WERI-Rb-1 (cell line): ENCODE results near the gene C1R.

Experiments
- DNase-seq: peaks from one replicate; pipeline ENCODE4 v3.0.0-alpha.2; 2020
- H3K27ac ChIP-seq: fragments of 250-450 bp; sonication (Bioruptor Pico); 2 replicates; pipeline ENCODE4 v1.5.1; 2020; ENCODE audit warnings: mild to moderate bottlenecking, moderate library complexity
- H3K27me3 ChIP-seq: fragments of 250-450 bp; sonication (Bioruptor Pico); 2 replicates; pipeline ENCODE4 v1.5.1; 2021; ENCODE audit warnings: mild to moderate bottlenecking, low read depth, moderate library complexity; ENCODE audit not compliant: insufficient read depth, severe bottlenecking
- H3K36me3 ChIP-seq: fragments of 250-450 bp; sonication (Bioruptor Pico); 2 replicates; pipeline ENCODE4 v1.5.1; 2020; ENCODE audit warnings: mild to moderate bottlenecking, moderate library complexity
- H3K4me3 ChIP-seq: 2 replicates; pipeline ENCODE4 v1.5.1; 2011; ENCODE audit warnings: low read depth, mild to moderate bottlenecking, control low read depth, low read length
- H3K9me3 ChIP-seq: fragments of 250-450 bp; sonication (Bioruptor Pico); 2 replicates; pipeline ENCODE4 v1.5.1; 2021; ENCODE audit warnings: mild to moderate bottlenecking, moderate library complexity; ENCODE audit not compliant: severe bottlenecking
- CTCF ChIP-seq: IDR thresholded peaks from 2 replicates; pipeline ENCODE4 v1.5.1; 2011; ENCODE audit warnings: low read depth, mild to moderate bottlenecking, control low read depth, inconsistent platforms, low read length

The C1R gene

GRCh38 chr12:7064516-7064915 is 27.7 kb downstream of the C1R start:
- no peak overlapping the region for H3K4me3 ChIP-seq
- H3K27ac ChIP-seq = no peak overlapping the region
- no peak for TF ChIP-seq CTCF
- no peak for DNase-seq
- no peaks in the 10 kb centered on the region for H3K27me3 ChIP-seq
- no peaks in the 10 kb centered on the region for H3K9me3 ChIP-seq
- H3K36me3 ChIP-seq = no peaks in the 10 kb centered on the region

GRCh38 chr12:7061596-7061995 is 30.6 kb downstream of the C1R start:
- H3K9me3 ChIP-seq = no peaks in the 10 kb centered on the region
- no peak overlapping the region for H3K4me3 ChIP-seq
- no peaks in the 10 kb centered on the region for H3K36me3 ChIP-seq
- TF ChIP-seq CTCF = no peak
- no peak for DNase-seq
- H3K27ac ChIP-seq = no peak overlapping the region
- H3K27me3 ChIP-seq = no peaks in the 10 kb centered on the region

GRCh38 chr12:7061138-7061537 is 31.1 kb downstream of the C1R start:
- Histone ChIP-seq H3K4me3 (no peak overlapping the region), H3K9me3 (no peaks in the 10 kb centered on the region), H3K27ac (no peak overlapping the region), H3K27me3 (no peaks in the 10 kb centered on the region), H3K36me3 (no peaks in the 10 kb centered on the region)
- no peak for DNase-seq
- no peak for TF ChIP-seq CTCF

GRCh38 chr12:7060353-7060954 is 31.8 kb downstream of the C1R start, which contains the start of gene C1S:
Gene C1S, plus strand, starts transcription at chr12:7060718. Its CDS starts 1,195 bp downstream, at chr12:7061913.
- no peaks in the 10 kb centered on the region for H3K9me3 ChIP-seq
- H3K27ac ChIP-seq = no peak within 1 kb of the TSS
- H3K27me3 ChIP-seq = no peaks in the 10 kb centered on the region
- DNase-seq = peak; percentile 60
- peak; percentile 72 for TF ChIP-seq CTCF
- H3K4me3 ChIP-seq = no peak within 1 kb of the TSS
- no peaks in the 10 kb centered on the region for H3K36me3 ChIP-seq

GRCh38 chr12:7059780-7060179 is 32.5 kb downstream of the C1R start:
- no peak overlapping the region for H3K27ac ChIP-seq

More at GRCh38 chr12:7059780-7060179, 32.5 kb downstream of the C1R start:
- no peak for DNase-seq
- Histone ChIP-seq H3K9me3 (no peaks in the 10 kb centered on the region), H3K27me3 (no peaks in the 10 kb centered on the region), H3K4me3 (no peak overlapping the region), H3K36me3 (no peaks in the 10 kb centered on the region)
- no peak for TF ChIP-seq CTCF
